Transverse colon (tissue), 4 donors: Measurements from ENCODE around the gene LZTFL1. TPM values are rescaled to one million over a fixed set of nuclear protein-coding genes. Genes with fewer than 3 reads are reported as not detected.

Experiments used
- DNase-seq: peaks from one replicate; pipeline ENCODE4 v3.0.0-alpha.2; 2019
- H3K27ac ChIP-seq, 4 donors: fragments of 200-600 bp; sonication (generic); 2 replicates each; pipeline ENCODE4 v1.5.1; 2016 to 2018; ENCODE audit warnings: inconsistent platforms in 4 of 4
- H3K27me3 ChIP-seq: fragments of 200-600 bp; sonication (generic); 2 replicates; pipeline ENCODE4 v1.5.1; 2017; ENCODE audit warnings: inconsistent platforms
- H3K36me3 ChIP-seq, 4 donors: fragments of 200-600 bp; sonication (generic); 2 replicates each; pipeline ENCODE4 v1.5.1; 2017 to 2019; ENCODE audit warnings: inconsistent platforms in 4 of 4
- H3K4me1 ChIP-seq, 4 donors: fragments of 200-600 bp; sonication (generic); 2 replicates each; pipeline ENCODE4 v1.5.1; 2017 to 2020; ENCODE audit warnings: inconsistent platforms in 4 of 4
- H3K4me3 ChIP-seq, 4 donors: fragments of 200-600 bp; sonication (generic); 1 replicate in 1 of 4; 2 replicates in 3 of 4; pipeline versions ENCODE4 v1.5.1 to v1.6.1; 2017 to 2019; ENCODE audit warnings: inconsistent platforms in 4 of 4
- H3K9me3 ChIP-seq, 2 donors: fragments of 200-600 bp; sonication (generic); 2 replicates each; pipeline ENCODE4 v1.5.1; 2017 to 2019; ENCODE audit warnings: inconsistent platforms in 2 of 2
- EP300 ChIP-seq: sonication (generic); formaldehyde crosslinking; IDR thresholded peaks from one replicate; pipeline ENCODE4 v1.6.1; 2017; ENCODE audit warnings: antibody characterized with exemption, low read depth
- POLR2A ChIP-seq: fragments of 450-650 bp; IDR thresholded peaks from one replicate; pipeline ENCODE4 v1.6.1; 2016; ENCODE audit warnings: antibody characterized with exemption, mild to moderate bottlenecking, moderate library complexity
- POLR2AphosphoS5 ChIP-seq, 3 donors: sonication (generic); formaldehyde crosslinking; IDR thresholded peaks; one replicate each; pipeline ENCODE4 v1.6.1; 2016; ENCODE audit warnings: antibody characterized with exemption in 3 of 3
- WGBS, 2 donors: methylation state at CpG; one replicate each; pipeline ENCODE4 v1.1.5; 2018; ENCODE audit warnings: low coverage in 1 of 2; 5-methylcytosine and 5-hydroxymethylcytosine counted together
- in situ Hi-C, 4 donors: fragments of 200-750 bp; cut with MboI; loops; one replicate each; pipeline versions ENCODE4 v1.15.0 to v1.15.1; 2017; ENCODE audit warnings: low sequenced_read_pairs in 3 of 4, low pct_ligation_motif_present in 1 of 4, low pct_unique_long_range_greater_than_20kb in 1 of 4
- intact Hi-C: fragments of 100-400 bp; cut with DNase I; formaldehyde crosslinking; loops from one replicate; pipeline ENCODE4 v1.15.1; 2023; ENCODE audit warnings: low total_unique reads
- total RNA-seq, 4 donors: library from RNA; depleted of rRNA; stranded (reverse); fragments of >200 nt; gene quantifications; one replicate each; pipeline ENCODE4 v1.1.0, GENCODE V29; 2016
- TF ChIP-seq, protein P1 (sequence below), 5 experiments: fragments of 200-600 bp in 3 of 5; fragments of 450-650 bp in 2 of 5; sonication (generic) in 3 of 5; IDR thresholded peaks; 1 replicate in 2 of 5; 2 replicates in 3 of 5; pipeline ENCODE4 v1.5.1; 2016 to 2017; ENCODE audit warnings: antibody characterized with exemption in 5 of 5, inconsistent platforms in 3 of 5, mild to moderate bottlenecking in 2 of 5, moderate library complexity in 1 of 5

LZTFL1 gene
- total RNA-seq, 4 donors from 2014 or later: 3.7 to 10.3 (median 7.8) TPM

DNA sequence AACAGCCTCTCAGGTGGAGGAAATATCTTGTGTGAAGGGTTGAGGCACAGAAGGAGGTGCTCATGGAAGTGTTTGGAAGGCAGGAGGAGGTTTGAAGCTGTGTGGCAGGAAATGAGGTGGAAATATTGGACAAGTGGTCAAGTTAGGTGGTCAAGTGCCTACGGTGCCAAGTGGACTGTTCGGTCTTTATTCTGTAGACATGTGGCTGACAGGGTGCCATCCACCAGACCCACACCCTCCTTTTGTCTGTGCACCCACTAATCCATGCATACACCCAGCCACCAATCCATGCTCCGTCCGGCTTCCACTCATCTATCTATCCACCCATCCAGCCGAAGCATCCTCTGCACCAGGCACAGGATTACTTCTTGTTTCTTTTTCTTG lies 47.8 kb downstream of the LZTFL1 start:
- TF ChIP-seq, protein P1, sequence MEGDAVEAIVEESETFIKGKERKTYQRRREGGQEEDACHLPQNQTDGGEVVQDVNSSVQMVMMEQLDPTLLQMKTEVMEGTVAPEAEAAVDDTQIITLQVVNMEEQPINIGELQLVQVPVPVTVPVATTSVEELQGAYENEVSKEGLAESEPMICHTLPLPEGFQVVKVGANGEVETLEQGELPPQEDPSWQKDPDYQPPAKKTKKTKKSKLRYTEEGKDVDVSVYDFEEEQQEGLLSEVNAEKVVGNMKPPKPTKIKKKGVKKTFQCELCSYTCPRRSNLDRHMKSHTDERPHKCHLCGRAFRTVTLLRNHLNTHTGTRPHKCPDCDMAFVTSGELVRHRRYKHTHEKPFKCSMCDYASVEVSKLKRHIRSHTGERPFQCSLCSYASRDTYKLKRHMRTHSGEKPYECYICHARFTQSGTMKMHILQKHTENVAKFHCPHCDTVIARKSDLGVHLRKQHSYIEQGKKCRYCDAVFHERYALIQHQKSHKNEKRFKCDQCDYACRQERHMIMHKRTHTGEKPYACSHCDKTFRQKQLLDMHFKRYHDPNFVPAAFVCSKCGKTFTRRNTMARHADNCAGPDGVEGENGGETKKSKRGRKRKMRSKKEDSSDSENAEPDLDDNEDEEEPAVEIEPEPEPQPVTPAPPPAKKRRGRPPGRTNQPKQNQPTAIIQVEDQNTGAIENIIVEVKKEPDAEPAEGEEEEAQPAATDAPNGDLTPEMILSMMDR (IDR thresholded peaks at IDR 0.05): no peak
- TF ChIP-seq EP300: no peak
- no peak for TF ChIP-seq POLR2AphosphoS5 (IDR thresholded peaks at IDR 0.05)
- TF ChIP-seq POLR2A: no peak
- Histone ChIP-seq H3K9me3 (no peaks in the 10 kb centered on the region), H3K4me1 (peaks cover 6 to 10% (median 10%) of the 10 kb centered on the region in 4 donors), H3K4me3 (no peak overlapping the region), H3K36me3 (no peaks in the 10 kb centered on the region), H3K27ac (no peak overlapping the region), H3K27me3 (peaks cover 46% of the 10 kb centered on the region)
- in situ Hi-C loops (no loop called here), intact Hi-C loops (no loop called here)
- 87 to 95% methylated on average over 3 to 5 of the region's 5 CpGs for WGBS, 2 donors
- no peak for DNase-seq

DNA sequence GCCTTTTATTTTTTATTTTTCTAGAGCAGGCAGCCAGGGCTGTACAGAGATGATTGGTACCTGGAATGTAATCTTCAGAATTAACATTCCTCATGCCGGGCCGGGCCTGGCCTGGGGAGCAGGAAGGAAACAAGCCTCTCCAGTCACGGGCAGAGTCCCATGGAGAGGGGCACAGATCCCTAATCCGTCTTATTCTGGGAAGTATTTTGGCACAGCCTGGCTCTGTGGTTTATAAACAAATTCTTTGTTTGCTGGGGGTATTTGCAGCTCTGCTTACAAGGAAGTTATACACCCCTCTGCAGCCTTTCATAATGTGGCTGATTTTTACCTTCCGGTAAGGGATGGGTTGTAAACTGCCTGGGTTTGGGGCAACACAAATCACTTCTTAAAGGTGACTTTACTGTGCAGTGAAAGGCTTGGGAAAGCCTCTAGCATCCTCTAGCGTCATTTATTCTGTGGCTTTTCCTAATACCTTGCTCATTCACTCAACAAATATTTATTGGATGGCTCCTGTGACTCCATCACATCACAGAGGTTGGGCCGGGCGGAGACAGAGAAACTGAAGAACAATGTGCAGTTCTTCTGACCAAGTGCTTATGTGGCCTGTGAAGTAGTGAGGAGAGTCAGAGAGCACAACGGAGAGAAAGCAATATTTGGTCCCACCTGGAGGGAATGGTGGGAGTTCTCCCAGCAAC lies 48.3 kb downstream of the LZTFL1 start:
- 65 to 100% methylated on average over 1 to 9 of the region's 9 CpGs for WGBS, 2 donors
- no peaks in the 10 kb centered on the region for H3K9me3 ChIP-seq
- intact Hi-C loops: no loop called here
- peaks cover 6 to 10% (median 10%) of the 10 kb centered on the region in 4 donors for H3K4me1 ChIP-seq
- H3K27ac ChIP-seq: no peak overlapping the region
- in situ Hi-C loops: no loop called here
- H3K36me3 ChIP-seq: no peaks in the 10 kb centered on the region
- DNase-seq: no peak
- TF ChIP-seq, protein P1 (IDR thresholded peaks at IDR 0.05): no peak
- H3K4me3 ChIP-seq: no peak overlapping the region
- peaks cover 40% of the 10 kb centered on the region for H3K27me3 ChIP-seq

DNA sequence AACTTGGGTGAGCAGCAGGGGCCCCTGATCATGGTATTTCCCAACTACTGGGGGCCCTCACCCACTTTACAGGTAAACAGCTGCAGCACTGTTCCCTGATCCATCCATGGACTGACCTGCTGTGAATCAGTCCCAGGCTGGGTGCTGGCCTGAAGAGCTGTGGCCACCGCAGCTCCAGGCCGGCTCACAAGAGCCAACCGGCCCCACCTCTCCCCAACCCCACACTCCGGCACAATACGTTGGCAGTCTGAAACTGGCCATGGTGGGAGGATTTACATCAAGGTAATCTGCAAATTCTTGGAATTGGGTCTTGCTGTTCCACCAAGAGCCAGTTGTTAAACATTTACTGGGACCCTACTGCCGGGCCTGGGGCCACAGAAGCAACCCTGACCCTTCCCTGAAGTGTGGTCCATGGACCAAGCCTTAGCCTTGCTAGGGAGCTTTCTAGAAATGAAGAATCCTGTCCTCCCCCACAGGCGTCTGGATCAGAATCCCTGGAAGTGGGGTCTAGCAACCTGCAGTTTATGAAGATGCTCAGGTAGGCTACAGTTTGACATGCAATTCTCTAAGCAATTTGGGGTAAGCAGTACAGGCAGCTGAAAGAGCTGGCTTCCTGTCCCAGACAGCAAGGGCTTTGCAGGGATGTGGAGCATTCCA lies 49.3 kb downstream of the LZTFL1 start:
- H3K4me3 ChIP-seq: no peak overlapping the region
- intact Hi-C loops (no loop called here), in situ Hi-C loops (no loop called here)
- DNase-seq: no peak
- H3K9me3 ChIP-seq: no peaks in the 10 kb centered on the region
- peaks cover 6 to 10% (median 10%) of the 10 kb centered on the region in 4 donors for H3K4me1 ChIP-seq
- TF ChIP-seq, protein P1 (IDR thresholded peaks at IDR 0.05): no peak
- TF ChIP-seq EP300: no peak
- peaks cover 33% of the 10 kb centered on the region for H3K27me3 ChIP-seq
- no peak overlapping the region for H3K27ac ChIP-seq
- no peaks in the 10 kb centered on the region for H3K36me3 ChIP-seq
- WGBS, 2 donors: 79 to 100% methylated on average over 5 to 7 of the region's 7 CpGs

DNA sequence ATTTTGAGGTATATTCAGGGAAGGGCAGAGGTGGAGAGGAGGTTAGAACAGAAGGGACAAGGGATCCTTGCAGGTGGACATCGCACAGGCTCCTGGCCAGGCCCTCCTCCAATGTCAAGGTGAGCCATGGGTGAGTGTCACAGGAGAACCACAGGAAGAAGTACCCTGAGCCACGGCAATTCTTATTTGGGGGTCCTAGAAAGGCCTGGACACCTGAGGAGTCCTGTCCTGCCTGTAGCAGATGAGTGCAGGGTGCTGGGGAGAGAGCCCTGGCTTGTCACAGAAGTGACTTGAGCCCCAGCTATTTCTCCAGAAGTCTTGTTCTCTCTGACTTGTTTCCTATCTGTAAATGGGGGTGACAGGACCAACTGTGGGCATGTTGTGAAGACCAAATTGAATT lies 49.9 kb downstream of the LZTFL1 start:
- WGBS, 2 donors: 96% methylated on average over 2 of the region's 2 CpGs; no CpG with 5 or more reads in 1 of the 2 donors
- intact Hi-C loops: no loop called here
- no peak overlapping the region for H3K4me3 ChIP-seq
- H3K27me3 ChIP-seq: peaks cover 27% of the 10 kb centered on the region
- no peak for DNase-seq
- peaks cover 6 to 10% (median 10%) of the 10 kb centered on the region in 4 donors for H3K4me1 ChIP-seq
- in situ Hi-C loops: no loop called here
- no peaks in the 10 kb centered on the region for H3K9me3 ChIP-seq
- H3K36me3 ChIP-seq: no peaks in the 10 kb centered on the region
- TF ChIP-seq POLR2A (no peak), EP300 (no peak), POLR2AphosphoS5 (IDR thresholded peaks at IDR 0.05) (no peak)
- TF ChIP-seq, protein P1 (IDR thresholded peaks at IDR 0.05): no peak
- no peak overlapping the region for H3K27ac ChIP-seq
